ENCODE results near the gene MOK.
"Not testable (repeated sequence)": the region's sequence is repeated elsewhere in the genome, so short reads cannot be mapped to it uniquely, and the experiment has no call there.

MOK gene

GRCh38 chr14:102316338-102316742, 11.4 kb upstream of the MOK start:
- peak overlapping the region; percentile 65 for H3K4me3 ChIP-seq (replicated peaks; ENCODE audit: low read depth, low read length)
- no peaks in the 10 kb centered on the region for H3K36me3 ChIP-seq (ENCODE audit: control insufficient read depth, insufficient read depth, low read length)
- H3K27me3 ChIP-seq (replicated peaks; ENCODE audit: control insufficient read depth, insufficient read depth, low read length): no peaks in the 10 kb centered on the region
- no peak for TF ChIP-seq CTCF (IDR thresholded peaks at IDR 0.05; ENCODE audit: insufficient read depth, low read length, poor library complexity, severe bottlenecking)
- peak; percentile 30 for DNase-seq (ENCODE audit: extremely low read depth, insufficient read length)

GRCh38 chr14:102315121-102315520, 10.2 kb upstream of the MOK start:
- H3K27me3 ChIP-seq (replicated peaks; ENCODE audit: control insufficient read depth, insufficient read depth, low read length): no peaks in the 10 kb centered on the region
- no peaks in the 10 kb centered on the region for H3K36me3 ChIP-seq (ENCODE audit: control insufficient read depth, insufficient read depth, low read length)
- no peak for TF ChIP-seq CTCF (IDR thresholded peaks at IDR 0.05; ENCODE audit: insufficient read depth, low read length, poor library complexity, severe bottlenecking)
- no peak for DNase-seq (ENCODE audit: extremely low read depth, insufficient read length)
- H3K4me3 ChIP-seq (replicated peaks; ENCODE audit: low read depth, low read length): no peak overlapping the region

- no peaks in the 10 kb centered on the region for H3K36me3 ChIP-seq (ENCODE audit: control insufficient read depth, insufficient read depth, low read length)
- peak; percentile 96 for TF ChIP-seq CTCF (IDR thresholded peaks at IDR 0.05; ENCODE audit: insufficient read depth, low read length, poor library complexity, severe bottlenecking)
- H3K4me3 ChIP-seq (replicated peaks; ENCODE audit: low read depth, low read length): peak overlapping the region; percentile 63
- peak; percentile 83 for DNase-seq (ENCODE audit: extremely low read depth, insufficient read length)
- H3K27me3 ChIP-seq (replicated peaks; ENCODE audit: control insufficient read depth, insufficient read depth, low read length): no peaks in the 10 kb centered on the region
Measured at GRCh38 chr14:102314242-102315011, 9.5 kb upstream of the MOK start.

GRCh38 chr14:102303664-102304063, 1.3 kb downstream of the MOK start:
- no peak overlapping the region for H3K4me3 ChIP-seq (replicated peaks; ENCODE audit: low read depth, low read length)
- DNase-seq (ENCODE audit: extremely low read depth, insufficient read length): no peak
- no peaks in the 10 kb centered on the region for H3K27me3 ChIP-seq (replicated peaks; ENCODE audit: control insufficient read depth, insufficient read depth, low read length)
- TF ChIP-seq CTCF (IDR thresholded peaks at IDR 0.05; ENCODE audit: insufficient read depth, low read length, poor library complexity, severe bottlenecking): no peak
- H3K36me3 ChIP-seq (ENCODE audit: control insufficient read depth, insufficient read depth, low read length): no peaks in the 10 kb centered on the region

GRCh38 chr14:102298303-102299070, 6.5 kb downstream of the MOK start:
- H3K27me3 ChIP-seq (replicated peaks; ENCODE audit: control insufficient read depth, insufficient read depth, low read length); H3K36me3 ChIP-seq (ENCODE audit: control insufficient read depth, insufficient read depth, low read length); H3K4me3 ChIP-seq (replicated peaks; ENCODE audit: low read depth, low read length); DNase-seq (ENCODE audit: extremely low read depth, insufficient read length): not testable (repeated sequence)

GRCh38 chr14:102297436-102298170, 7.4 kb downstream of the MOK start:
- DNase-seq (ENCODE audit: extremely low read depth, insufficient read length): no peak
- Histone ChIP-seq H3K36me3 (ENCODE audit: control insufficient read depth, insufficient read depth, low read length) (no peaks in the 10 kb centered on the region), H3K27me3 (replicated peaks; ENCODE audit: control insufficient read depth, insufficient read depth, low read length) (no peaks in the 10 kb centered on the region), H3K4me3 (replicated peaks; ENCODE audit: low read depth, low read length) (no peak overlapping the region)
- TF ChIP-seq CTCF (IDR thresholded peaks at IDR 0.05; ENCODE audit: insufficient read depth, low read length, poor library complexity, severe bottlenecking): no peak

Measured in GM06990 (cell line).